Ecto neural progenitor cell (in vitro differentiated cells): ENCODE results near the gene KCNK17.

ENCODE experiments used
- DNase-seq: peaks from one replicate; pipeline ENCODE4 v3.0.0-alpha.2; 2018; ENCODE audit warnings: low spot score

Gene KCNK17

GRCh38 chr6:39268721-39269120 is 45.5 kb downstream of the KCNK17 start:
- no peak for DNase-seq

GRCh38 chr6:39268171-39268570 is 46.0 kb downstream of the KCNK17 start:
- no peak for DNase-seq

GRCh38 chr6:39266782-39267355 is 47.4 kb downstream of the KCNK17 start:
- DNase-seq, result no peak

- DNase-seq, result no peak
Observed at GRCh38 chr6:39266375-39266774, 47.8 kb downstream of the KCNK17 start.

GRCh38 chr6:39263303-39264037 is 50.7 kb downstream of the KCNK17 start:
- no peak for DNase-seq

- no peak for DNase-seq
Observed at GRCh38 chr6:39261751-39262150, 52.5 kb downstream of the KCNK17 start.

GRCh38 chr6:39260953-39261352 is 53.3 kb downstream of the KCNK17 start:
- DNase-seq, result no peak

GRCh38 chr6:39260456-39260855 is 53.8 kb downstream of the KCNK17 start:
- no peak for DNase-seq

- no peak for DNase-seq
Observed at GRCh38 chr6:39256294-39256940, 57.8 kb downstream of the KCNK17 start.

- no peak for DNase-seq
Observed at GRCh38 chr6:39254999-39255535, 59.2 kb downstream of the KCNK17 start.

- DNase-seq, result no peak
Observed at GRCh38 chr6:39251406-39251805, 62.8 kb downstream of the KCNK17 start.

GRCh38 chr6:39250507-39250906 is 63.7 kb downstream of the KCNK17 start:
- no peak for DNase-seq

- DNase-seq, result no peak
Observed at GRCh38 chr6:39249278-39249677, 64.9 kb downstream of the KCNK17 start.
